H1 (cell line): ENCODE results near the gene NYAP2. TPM values are rescaled to one million over a fixed set of nuclear protein-coding genes. Genes with fewer than 3 reads are reported as not detected.

ENCODE experiments used
- CTCF ChIA-PET: fragments of 300-600 bp; sonication (Branson Sonifier 250); formaldehyde crosslinking; loops from one replicate; lab custom pipeline; 2021; ENCODE audit not compliant: partially characterized antibody; lab: Charles Lee
- POLR2A ChIA-PET: fragments of 300-600 bp; sonication (Branson Sonifier 250); formaldehyde crosslinking; loops from one replicate; lab custom pipeline; 2021; ENCODE audit warnings: inconsistent platforms; ENCODE audit not compliant: partially characterized antibody; lab: Charles Lee
- DNase-seq, 2 experiments: peaks; one replicate each; pipeline versions ENCODE4 v3.0.0 to v3.0.0-alpha.2; 2010 to 2022; ENCODE audit warnings: low spot score in 2 of 2, low read depth in 1 of 2, mixed read lengths in 1 of 2
- FAIRE-seq: peaks from 2 replicates; lab custom pipeline; 2011; peaks lifted over from hg19 to GRCh38; lab: Jason Lieb, UNC
- H2AFZ ChIP-seq: 2 replicates; pipeline ENCODE4 v1.8.1; 2012; ENCODE audit warnings: low read length, inconsistent platforms
- H2AK5ac ChIP-seq: 2 replicates; pipeline ENCODE4 v1.6.1; 2013; ENCODE audit warnings: low read depth, low read length
- H2BK120ac ChIP-seq: replicated peaks from 2 replicates; pipeline ENCODE3; 2013; ENCODE audit warnings: low read depth, low read length, inconsistent platforms
- H2BK12ac ChIP-seq: 2 replicates; pipeline ENCODE4 v1.6.1; 2013; ENCODE audit warnings: low read depth, low read length
- H2BK15ac ChIP-seq: 2 replicates; pipeline ENCODE4 v1.6.1; 2013; ENCODE audit warnings: low read length
- H2BK20ac ChIP-seq: 2 replicates; pipeline ENCODE4 v1.6.1; 2013; ENCODE audit warnings: low read length
- H2BK5ac ChIP-seq: 2 replicates; pipeline ENCODE4 v1.6.1; 2013; ENCODE audit warnings: low read depth, low read length
- H3K14ac ChIP-seq: 2 replicates; pipeline ENCODE4 v1.6.1; 2013; ENCODE audit warnings: inconsistent platforms; ENCODE audit not compliant: insufficient read length
- H3K18ac ChIP-seq: 2 replicates; pipeline ENCODE4 v1.6.1; 2013; ENCODE audit warnings: low read length; ENCODE audit errors: extremely low read depth
- H3K23ac ChIP-seq: 2 replicates; pipeline ENCODE4 v1.6.1; 2013; ENCODE audit warnings: inconsistent platforms; ENCODE audit not compliant: insufficient read length
- H3K23me2 ChIP-seq: 2 replicates; pipeline ENCODE4 v1.6.1; 2013; ENCODE audit warnings: low read depth, low read length
- H3K27ac ChIP-seq: 2 replicates; pipeline ENCODE4 v1.6.1; 2011; ENCODE audit warnings: low read depth, low read length, inconsistent platforms
- H3K27me3 ChIP-seq, 4 experiments: replicated peaks in 1 of 4; 1 replicate in 1 of 4; 2 replicates in 3 of 4; pipeline versions ENCODE4 v1.6.1 to v1.8.1; 2011 to 2013; ENCODE audit warnings: low read length in 3 of 4, mild to moderate bottlenecking in 3 of 4, inconsistent platforms in 2 of 4, mixed read lengths in 2 of 4, moderate library complexity in 1 of 4; ENCODE audit not compliant: control insufficient read depth in 3 of 4, insufficient read depth in 3 of 4; ENCODE audit errors: extremely low read depth in 1 of 4
- H3K36me3 ChIP-seq, 4 experiments: 2 replicates each; pipeline versions ENCODE4 v1.6.1 to v1.8.1; 2011 to 2013; ENCODE audit warnings: mild to moderate bottlenecking in 4 of 4, low read length in 3 of 4, moderate library complexity in 2 of 4, control low read depth in 1 of 4, inconsistent platforms in 1 of 4; ENCODE audit not compliant: insufficient read depth in 4 of 4, control insufficient read depth in 2 of 4
- H3K4ac ChIP-seq: replicated peaks from 2 replicates; pipeline ENCODE3; 2013; ENCODE audit warnings: low read length, low read depth, mixed read lengths, inconsistent platforms; ENCODE audit not compliant: insufficient read length
- H3K4me1 ChIP-seq, 4 experiments: replicated peaks in 1 of 4; 1 replicate in 1 of 4; 2 replicates in 3 of 4; pipeline versions ENCODE4 v1.6.1 to v1.8.1; 2011 to 2013; ENCODE audit warnings: low read length in 3 of 4, inconsistent platforms in 2 of 4, mixed read lengths in 1 of 4; ENCODE audit not compliant: insufficient read depth in 4 of 4, control insufficient read depth in 3 of 4
- H3K4me2 ChIP-seq, 2 experiments: 2 replicates each; pipeline versions ENCODE4 v1.6.1 to v1.8.1; 2011 to 2013; ENCODE audit warnings: low read depth in 2 of 2, low read length in 2 of 2, control low read depth in 1 of 2, inconsistent platforms in 1 of 2, mild to moderate bottlenecking in 1 of 2; ENCODE audit not compliant: insufficient read depth in 1 of 2
- H3K4me3 ChIP-seq, 4 experiments: fragments of 200-600, 300-600 bp in 1 of 4; sonication (generic), shearing (Covaris generic), sonication (Bioruptor Twin) in 1 of 4; 2 replicates each; pipeline versions ENCODE4 v1.5.1 to v1.8.1; 2011 to 2016; ENCODE audit warnings: low read length in 4 of 4, low read depth in 3 of 4, control low read depth in 2 of 4, inconsistent platforms in 2 of 4, mild to moderate bottlenecking in 2 of 4, mixed read lengths in 1 of 4, moderate library complexity in 1 of 4; ENCODE audit not compliant: insufficient read depth in 2 of 4; ENCODE audit errors: extremely low read depth in 1 of 4
- H3K56ac ChIP-seq: replicated peaks from 2 replicates; pipeline ENCODE3; 2013; ENCODE audit warnings: low read depth, mild to moderate bottlenecking, mixed read lengths, low read length, inconsistent platforms; ENCODE audit not compliant: insufficient read length
- H3K79me1 ChIP-seq: 2 replicates; pipeline ENCODE4 v1.6.1; 2013; ENCODE audit warnings: low read depth, low read length, control low read depth
- H3K79me2 ChIP-seq, 2 experiments: 2 replicates each; pipeline versions ENCODE4 v1.6.1 to v1.8.1; 2012 to 2013; ENCODE audit warnings: low read length in 2 of 2, mild to moderate bottlenecking in 2 of 2, inconsistent platforms in 1 of 2; ENCODE audit not compliant: insufficient read depth in 2 of 2, control insufficient read depth in 1 of 2
- H3K9ac ChIP-seq, 4 experiments: replicated peaks in 1 of 4; 1 replicate in 1 of 4; 2 replicates in 3 of 4; pipeline versions ENCODE4 v1.6.1 to v1.8.1; 2011 to 2013; ENCODE audit warnings: low read depth in 3 of 4, low read length in 3 of 4, control low read depth in 2 of 4, mild to moderate bottlenecking in 2 of 4, moderate library complexity in 2 of 4, inconsistent platforms in 1 of 4; ENCODE audit errors: extremely low read depth in 1 of 4
- H3K9me3 ChIP-seq, 2 experiments: 2 replicates each; pipeline versions ENCODE4 v1.6.1 to v1.8.1; 2012 to 2013; ENCODE audit warnings: mild to moderate bottlenecking in 2 of 2, moderate library complexity in 2 of 2, control low read depth in 1 of 2, inconsistent platforms in 1 of 2, low read depth in 1 of 2, low read length in 1 of 2, mixed read lengths in 1 of 2; ENCODE audit not compliant: insufficient read depth in 2 of 2
- H4K20me1 ChIP-seq, 2 experiments: replicated peaks in 1 of 2; 2 replicates each; pipeline versions ENCODE3 to v1.8.1; 2011 to 2013; ENCODE audit warnings: inconsistent platforms in 2 of 2, low read length in 2 of 2, mild to moderate bottlenecking in 1 of 2; ENCODE audit not compliant: insufficient read depth in 2 of 2, control insufficient read depth in 1 of 2
- H4K5ac ChIP-seq: 2 replicates; pipeline ENCODE4 v1.6.1; 2013; ENCODE audit warnings: low read length, low read depth, mixed read lengths, inconsistent platforms; ENCODE audit not compliant: insufficient read length
- H4K8ac ChIP-seq: 2 replicates; pipeline ENCODE4 v1.8.0; 2013; ENCODE audit warnings: mild to moderate bottlenecking, moderate library complexity, low read length, inconsistent platforms; ENCODE audit not compliant: insufficient read depth; ENCODE audit errors: extremely low read depth
- H4K91ac ChIP-seq: replicated peaks from 2 replicates; pipeline ENCODE3; 2013; ENCODE audit warnings: low read length, mixed read lengths, inconsistent platforms; ENCODE audit not compliant: insufficient read length
- BCL11A ChIP-seq, 2 experiments: IDR thresholded peaks; one replicate each; pipeline ENCODE4 v1.6.1; 2011; ENCODE audit warnings: low read depth in 2 of 2, low read length in 2 of 2, mild to moderate bottlenecking in 2 of 2
- CEBPB ChIP-seq: IDR thresholded peaks from 2 replicates; pipeline ENCODE4 v1.6.1; 2012; ENCODE audit warnings: low read depth, low read length
- HDAC2 ChIP-seq, 2 experiments: fragments of 300-600 bp in 1 of 2; sonication (generic) in 1 of 2; IDR thresholded peaks; 2 replicates each; pipeline ENCODE4 v1.6.1; 2011 to 2012; ENCODE audit warnings: low read depth in 2 of 2, low read length in 2 of 2, mild to moderate bottlenecking in 2 of 2, moderate library complexity in 2 of 2, borderline replicate concordance in 1 of 2, inconsistent platforms in 1 of 2
- JUN ChIP-seq: IDR thresholded peaks from 2 replicates; pipeline ENCODE4 v1.6.1; 2011; ENCODE audit warnings: low read depth, mild to moderate bottlenecking, improper control_type of control experiment, low read length
- POLR2AphosphoS5 ChIP-seq: IDR thresholded peaks from 2 replicates; pipeline ENCODE4 v1.6.1; 2011; ENCODE audit warnings: low read depth, low read length
- POU5F1 ChIP-seq: IDR thresholded peaks from 2 replicates; pipeline ENCODE4 v1.6.1; 2011; ENCODE audit warnings: low read depth, mild to moderate bottlenecking, low read length, moderate library complexity
- RAD21 ChIP-seq, 2 experiments: IDR thresholded peaks in 1 of 2; conservative IDR thresholded peaks in 1 of 2; 2 replicates each; pipeline ENCODE4 v1.6.1; 2011; ENCODE audit warnings: low read depth in 2 of 2, low read length in 2 of 2, improper control_type of control experiment in 1 of 2, inconsistent platforms in 1 of 2, mild to moderate bottlenecking in 1 of 2, moderate library complexity in 1 of 2
- RFX5 ChIP-seq: IDR thresholded peaks from 2 replicates; pipeline ENCODE4 v1.6.1; 2011; ENCODE audit warnings: low read depth, low read length, improper control_type of control experiment, borderline replicate concordance
- SUZ12 ChIP-seq: fragments of 200-600 bp; sonication (generic); IDR thresholded peaks from 2 replicates; pipeline ENCODE4 v1.6.1; 2012; ENCODE audit warnings: mild to moderate bottlenecking, inconsistent platforms, low read length, moderate library complexity, mixed read lengths
- WGBS, 2 experiments: shearing (Covaris generic) in 1 of 2; methylation state at CpG; one replicate each; pipeline versions ENCODE4 v1.1.6 to v1.1.7; 2013 to 2015; ENCODE audit warnings: low lambda C conversion rate in 2 of 2, mixed read lengths in 2 of 2, inconsistent platforms in 1 of 2, low coverage in 1 of 2, missing lambda C conversion rate in 1 of 2; ENCODE audit not compliant: insufficient replicate concordance in 2 of 2, insufficient coverage in 1 of 2, insufficient read length in 1 of 2; ENCODE audit errors: extremely low coverage in 1 of 2, missing lambda C conversion rate in 1 of 2; 5-methylcytosine and 5-hydroxymethylcytosine counted together
- polyA plus RNA-seq, 7 experiments: library from polyadenylated mRNA; depleted of rRNA in 3 of 7; stranded (reverse) in 5 of 7; unstranded in 2 of 7; fragments of >200 nt in 5 of 7; fragments of 200-250 nt in 2 of 7; gene quantifications; 1 replicate in 5 of 7; 2 replicates in 1 of 7; 4 replicates in 1 of 7; pipeline versions ENCODE4 v1.2.1 to v1.2.3, GENCODE V29; 2011 to 2013; ENCODE audit warnings: missing spikeins in 2 of 7, mixed read lengths in 2 of 7
- total RNA-seq: library from RNA; stranded (reverse); fragmentation: NEBNext Ultra II Directional; extraction: Animal tissue kit (Norgen Biotek cat#: 25700); gene quantifications from 2 replicates; pipeline ENCODE4 v1.2.1, GENCODE V29; 2021
- TF ChIP-seq, protein P1 (sequence below): IDR thresholded peaks from 2 replicates; pipeline ENCODE4 v1.6.1; 2011; ENCODE audit warnings: low read length, improper control_type of control experiment
- TF ChIP-seq, protein P2 (sequence below): IDR thresholded peaks from 2 replicates; pipeline ENCODE4 v1.6.1; 2012; ENCODE audit warnings: inconsistent platforms

Gene NYAP2
- total and polyA plus RNA-seq, 2 of the 8 experiments (the other 6 are each of a cell fraction or from before 2014, with no cell fraction given) = not detected

DNA sequence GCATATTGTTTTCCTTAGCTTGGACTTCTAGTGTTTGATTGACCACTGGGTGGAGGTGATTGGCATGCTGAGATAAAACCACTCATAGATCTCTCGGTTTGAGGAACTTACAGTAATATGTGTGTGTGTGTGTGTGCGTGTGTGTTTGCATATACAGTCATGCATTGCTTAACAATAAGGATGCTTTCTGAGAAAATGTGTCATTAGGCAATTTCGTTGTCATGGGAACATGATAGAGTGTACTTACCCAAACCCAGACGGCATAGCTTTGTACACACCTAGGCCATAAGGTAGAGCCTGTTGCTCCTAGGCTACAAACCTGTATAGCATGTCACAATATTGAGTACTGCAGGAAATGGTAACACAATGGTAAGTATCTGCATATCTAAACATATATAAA lies 167.3 kb downstream of the NYAP2 start:
- Histone ChIP-seq H4K91ac (no peak overlapping the region), H4K5ac (no peak overlapping the region), H2BK20ac (no peak overlapping the region), H3K23ac (no peak overlapping the region), H3K79me2 (no peaks in the 10 kb centered on the region), H3K4me1 (no peaks in the 10 kb centered on the region), H4K20me1 (no peaks in the 10 kb centered on the region), H3K36me3 (no peaks in the 10 kb centered on the region; a peak in 1 of 8 replicates), H4K8ac (no peak overlapping the region), H3K14ac (no peak overlapping the region), H2BK15ac (no peak overlapping the region), H3K18ac (no peak overlapping the region), H3K4me3 (no peak overlapping the region), H2AFZ (no peak overlapping the region), H3K27ac (no peak overlapping the region), H2BK5ac (no peak overlapping the region), H3K27me3 (no peaks in the 10 kb centered on the region), H3K4me2 (no peak overlapping the region), H2BK120ac (no peak overlapping the region), H3K9ac (no peak overlapping the region), H3K4ac (no peak overlapping the region), H3K79me1 (no peaks in the 10 kb centered on the region), H2AK5ac (no peak overlapping the region), H3K23me2 (no peaks in the 10 kb centered on the region), H2BK12ac (no peak overlapping the region), H3K56ac (no peak overlapping the region), H3K9me3 (peaks cover 7 to 9% of the 10 kb centered on the region in 2 experiments; a peak in 2 of 4 replicates)
- no peak for FAIRE-seq
- WGBS, 2 experiments = 91% methylated on average over 4 of the region's 4 CpGs; no CpG with 5 or more reads in 1 of the 2 experiments
- POLR2A ChIA-PET = no interaction called here
- no peak for DNase-seq
- CTCF ChIA-PET = interaction anchor here (0.6 to 1.7 kb wide), 4 partner anchors 10 to 564 kb away, joined by 3 to 6 read pairs (median 4); no protein-coding TSS in a partner anchor
- TF ChIP-seq RAD21 (IDR thresholded peaks at IDR 0.05 in 1 of 2, conservative IDR thresholded peaks at IDR 0.05 in 1 of 2; ENCODE audit: low read depth in 2 of 2, low read length in 2 of 2) (no peak), CEBPB (no peak), RFX5 (no peak), HDAC2 (IDR thresholded peaks at IDR 0.05; ENCODE audit: borderline replicate concordance in 1 of 2, low read depth in 2 of 2, low read length in 2 of 2) (no peak), JUN (no peak), BCL11A (IDR thresholded peaks at IDR 0.05; ENCODE audit: low read depth in 2 of 2, low read length in 2 of 2) (no peak), POLR2AphosphoS5 (no peak), POU5F1 (no peak), SUZ12 (no peak)
- TF ChIP-seq, protein P1, sequence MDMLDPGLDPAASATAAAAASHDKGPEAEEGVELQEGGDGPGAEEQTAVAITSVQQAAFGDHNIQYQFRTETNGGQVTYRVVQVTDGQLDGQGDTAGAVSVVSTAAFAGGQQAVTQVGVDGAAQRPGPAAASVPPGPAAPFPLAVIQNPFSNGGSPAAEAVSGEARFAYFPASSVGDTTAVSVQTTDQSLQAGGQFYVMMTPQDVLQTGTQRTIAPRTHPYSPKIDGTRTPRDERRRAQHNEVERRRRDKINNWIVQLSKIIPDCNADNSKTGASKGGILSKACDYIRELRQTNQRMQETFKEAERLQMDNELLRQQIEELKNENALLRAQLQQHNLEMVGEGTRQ = no peak
- TF ChIP-seq, protein P2, sequence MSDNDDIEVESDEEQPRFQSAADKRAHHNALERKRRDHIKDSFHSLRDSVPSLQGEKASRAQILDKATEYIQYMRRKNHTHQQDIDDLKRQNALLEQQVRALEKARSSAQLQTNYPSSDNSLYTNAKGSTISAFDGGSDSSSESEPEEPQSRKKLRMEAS = no peak
